ENCODE measurements around the gene BRD2. TPM values are rescaled to one million over a fixed set of nuclear protein-coding genes. Genes with fewer than 3 reads are reported as not detected.

BRD2 gene
- total and polyA plus RNA-seq, 2 of the 4 experiments (the other 2 are of a cell fraction): 99.5 to 144 TPM

DNA sequence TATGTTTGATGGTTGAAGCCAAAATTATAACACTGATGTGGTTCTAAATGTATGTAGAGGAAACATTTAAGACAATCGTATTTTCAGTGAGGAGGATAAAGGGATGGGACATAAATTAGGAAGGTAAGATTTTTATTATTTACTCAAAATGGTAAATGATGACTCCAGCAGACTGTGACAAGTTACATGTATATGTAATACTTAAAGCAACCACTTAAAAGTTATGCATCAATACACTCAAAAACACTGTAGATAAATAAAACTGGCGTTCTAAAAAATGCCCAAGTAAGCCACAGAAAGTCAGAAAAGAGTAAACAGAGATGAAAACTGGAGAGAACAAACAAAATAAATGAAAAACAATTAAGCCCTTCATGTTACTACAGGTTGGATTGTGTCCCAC is 46.3 kb upstream of the BRD2 start:
- BruUV-seq (replicated peaks): no TSS peak

More for the DNA sequence above, 46.3 kb upstream of the BRD2 start:
- dilution Hi-C loops (cut with HindIII; ENCODE audit: low sequenced_read_pairs, unreplicated experiment): no loop called here
- Histone ChIP-seq H3K79me1 (ENCODE audit: low read depth in 1 of 2, low read length in 2 of 2) (no peaks in the 10 kb centered on the region), H4K5ac (ENCODE audit: low read depth, low read length) (no peak overlapping the region), H3K18ac (ENCODE audit: low read depth, low read length) (no peak overlapping the region), H4K91ac (ENCODE audit: insufficient read depth, low read depth, low read length) (no peak overlapping the region), H4K20me1 (ENCODE audit: insufficient read depth, low read length) (no peaks in the 10 kb centered on the region), H3K4me1 (ENCODE audit: control insufficient read depth, insufficient read depth, low read length) (no peaks in the 10 kb centered on the region), H2AFZ (replicated peaks; ENCODE audit: low read length, poor library complexity) (no peak overlapping the region), H2BK5ac (ENCODE audit: low read depth, low read length, poor library complexity, severe bottlenecking) (no peak overlapping the region), H2BK20ac (ENCODE audit: low read depth, low read length) (no peak overlapping the region), H3K4me2 (ENCODE audit: low read depth, low read length) (no peak overlapping the region), H3K9ac (ENCODE audit: low read depth, low read length) (no peak overlapping the region), H2AK5ac (ENCODE audit: low read depth, low read length) (no peak overlapping the region), H3K27me3 (ENCODE audit: control insufficient read depth, insufficient read depth, low read length) (peaks cover 11% of the 10 kb centered on the region), H3K4ac (ENCODE audit: low read depth, low read length) (no peak overlapping the region), H3K27ac (ENCODE audit: insufficient read depth, low read length) (no peak overlapping the region), H3K4me3 (ENCODE audit: insufficient read depth, low read depth, low read length) (no peak overlapping the region), H3K56ac (ENCODE audit: extremely low read depth, insufficient read depth, low read length) (no peak overlapping the region), H3K9me3 (ENCODE audit: control insufficient read depth, insufficient read depth, low read length) (no peaks in the 10 kb centered on the region), H3K23ac (ENCODE audit: low read depth, low read length) (no peak overlapping the region), H2BK120ac (ENCODE audit: low read depth, low read length) (no peak overlapping the region), H4K8ac (ENCODE audit: low read depth in 2 of 2, low read length in 2 of 2) (no peak overlapping the region), H3K14ac (replicated peaks; ENCODE audit: low read depth, low read length) (no peak overlapping the region), H3K36me3 (ENCODE audit: control insufficient read depth, insufficient read depth, low read length) (no peaks in the 10 kb centered on the region), H2BK15ac (ENCODE audit: low read depth, low read length) (no peak overlapping the region), H2AK9ac (replicated peaks; ENCODE audit: low read depth, low read length, poor library complexity) (no peak overlapping the region), H3K9me1 (ENCODE audit: insufficient read depth, low read length) (no peaks in the 10 kb centered on the region)
- ChIA-PET CTCF (no interaction called here), POLR2A (ENCODE audit: unreplicated experiment) (no interaction called here)
- TF ChIP-seq MAFK (IDR thresholded peaks at IDR 0.05; ENCODE audit: low read depth, low read length): no peak
- no peak for TF ChIP-seq FOS (IDR thresholded peaks at IDR 0.05; ENCODE audit: low read depth, low read length)
- no peak for TF ChIP-seq CHD1 (IDR thresholded peaks at IDR 0.05; ENCODE audit: low read depth, low read length)
- no peak for TF ChIP-seq CEBPB (IDR thresholded peaks at IDR 0.05; ENCODE audit: low read depth, low read length)
- TF ChIP-seq, protein P1, sequence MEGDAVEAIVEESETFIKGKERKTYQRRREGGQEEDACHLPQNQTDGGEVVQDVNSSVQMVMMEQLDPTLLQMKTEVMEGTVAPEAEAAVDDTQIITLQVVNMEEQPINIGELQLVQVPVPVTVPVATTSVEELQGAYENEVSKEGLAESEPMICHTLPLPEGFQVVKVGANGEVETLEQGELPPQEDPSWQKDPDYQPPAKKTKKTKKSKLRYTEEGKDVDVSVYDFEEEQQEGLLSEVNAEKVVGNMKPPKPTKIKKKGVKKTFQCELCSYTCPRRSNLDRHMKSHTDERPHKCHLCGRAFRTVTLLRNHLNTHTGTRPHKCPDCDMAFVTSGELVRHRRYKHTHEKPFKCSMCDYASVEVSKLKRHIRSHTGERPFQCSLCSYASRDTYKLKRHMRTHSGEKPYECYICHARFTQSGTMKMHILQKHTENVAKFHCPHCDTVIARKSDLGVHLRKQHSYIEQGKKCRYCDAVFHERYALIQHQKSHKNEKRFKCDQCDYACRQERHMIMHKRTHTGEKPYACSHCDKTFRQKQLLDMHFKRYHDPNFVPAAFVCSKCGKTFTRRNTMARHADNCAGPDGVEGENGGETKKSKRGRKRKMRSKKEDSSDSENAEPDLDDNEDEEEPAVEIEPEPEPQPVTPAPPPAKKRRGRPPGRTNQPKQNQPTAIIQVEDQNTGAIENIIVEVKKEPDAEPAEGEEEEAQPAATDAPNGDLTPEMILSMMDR (conservative IDR thresholded peaks at IDR 0.05; ENCODE audit: low read depth, low read length): no peak
- intact Hi-C loops (cut with micrococcal nuclease): no loop called here
- in situ Hi-C loops (cut with MboI; ENCODE audit: low sequenced_read_pairs): no loop called here
- no CpG with 5 or more reads among the region's 2 CpGs for WGBS, 2 experiments (ENCODE audit: extremely low coverage in 2 of 2, insufficient read length in 1 of 2)
- ATAC-seq (ENCODE audit: low read depth) (no peak), DNase-seq (no peak)
